ENCODE measurements around the gene TBL1X.

Gene TBL1X

GRCh38 chrX:9638871-9639270, 174.0 kb downstream of the TBL1X start:
- no peak for DNase-seq

- DNase-seq, result no peak
These were observed 177.6 kb downstream of the TBL1X start for GRCh38 chrX:9642270-9642995.

- no peak for DNase-seq
These were observed 178.9 kb downstream of the TBL1X start for GRCh38 chrX:9643807-9644206.

- DNase-seq, result no peak
These were observed 179.5 kb downstream of the TBL1X start for GRCh38 chrX:9644335-9644734.

- no peak for DNase-seq
These were observed 181.8 kb downstream of the TBL1X start for GRCh38 chrX:9646471-9647224.

- no peak for DNase-seq
These were observed 182.6 kb downstream of the TBL1X start for GRCh38 chrX:9647431-9647830.

GRCh38 chrX:9650091-9650490, 185.2 kb downstream of the TBL1X start:
- DNase-seq, result no peak

- no peak for DNase-seq
These were observed 186.9 kb downstream of the TBL1X start for GRCh38 chrX:9651737-9652136.

GRCh38 chrX:9654929-9655328, 190.1 kb downstream of the TBL1X start:
- DNase-seq, result no peak

GRCh38 chrX:9656277-9656676, 191.4 kb downstream of the TBL1X start:
- DNase-seq, result peak; percentile 25 to 44

- DNase-seq, result no peak
These were observed 192.0 kb downstream of the TBL1X start for GRCh38 chrX:9656871-9657270.

GRCh38 chrX:9657590-9658256, 192.9 kb downstream of the TBL1X start:
- DNase-seq, result no peak

GRCh38 chrX:9658409-9658808, 193.6 kb downstream of the TBL1X start:
- DNase-seq, result no peak

GRCh38 chrX:9659571-9660195, 194.8 kb downstream of the TBL1X start:
- no peak for DNase-seq

GRCh38 chrX:9662148-9662547, 197.3 kb downstream of the TBL1X start:
- DNase-seq, result no peak

GRCh38 chrX:9663216-9663615, 198.4 kb downstream of the TBL1X start:
- DNase-seq, result no peak

GRCh38 chrX:9664224-9664623, 199.4 kb downstream of the TBL1X start:
- DNase-seq, result no peak

GRCh38 chrX:9665113-9665512, 200.3 kb downstream of the TBL1X start:
- DNase-seq, result no peak

- DNase-seq, result no peak
These were observed 203.7 kb downstream of the TBL1X start for GRCh38 chrX:9668537-9668936.

GRCh38 chrX:9670136-9670814, 205.4 kb downstream of the TBL1X start:
- no peak for DNase-seq

GRCh38 chrX:9671998-9672397, 207.1 kb downstream of the TBL1X start:
- no peak for DNase-seq

GRCh38 chrX:9676306-9676705, 211.4 kb downstream of the TBL1X start:
- DNase-seq, result no peak

- no peak for DNase-seq
These were observed 211.9 kb downstream of the TBL1X start for GRCh38 chrX:9676738-9677097.

Data from NCI-H187 (cell line).